OCI-LY3 (cell line): ENCODE results near the gene LRBA.

Experiments
- H2AFZ ChIP-seq: fragments of 200-600, 300-600 bp; shearing (Covaris generic); 2 replicates; pipeline ENCODE4 v1.6.0; 2014; ENCODE audit warnings: antibody characterized with exemption, low read depth, low read length
- H3K27ac ChIP-seq: fragments of 200-600, 300-600 bp; sonication (generic); 2 replicates; pipeline ENCODE4 v1.5.1; 2014; ENCODE audit warnings: mild to moderate bottlenecking, low read length, moderate library complexity, mixed read lengths
- H3K27me3 ChIP-seq: fragments of 200-600, 300-600 bp; sonication (generic); 2 replicates; pipeline ENCODE4 v1.6.1; 2014; ENCODE audit warnings: low read depth, low read length, mixed read lengths
- H3K36me3 ChIP-seq: fragments of 200-600, 300-600 bp; sonication (generic); replicated peaks from 2 replicates; pipeline ENCODE3; 2014; ENCODE audit warnings: low read depth, low read length, mixed read lengths
- H3K4me1 ChIP-seq: fragments of 300-600, 200-600 bp; sonication (generic); 2 replicates; pipeline ENCODE4 v1.6.1; 2014; ENCODE audit warnings: low read length, mixed read lengths
- H3K4me2 ChIP-seq: fragments of 200-600, 300-600 bp; sonication (generic); 2 replicates; pipeline ENCODE4 v1.6.1; 2014; ENCODE audit warnings: low read length, mixed read lengths
- H3K4me3 ChIP-seq: fragments of 300-600, 200-600 bp; sonication (generic); 2 replicates; pipeline ENCODE4 v1.5.1; 2014; ENCODE audit warnings: antibody characterized with exemption, mild to moderate bottlenecking, low read length, moderate library complexity
- H3K79me2 ChIP-seq: fragments of 300-600, 200-600 bp; shearing (Covaris generic); 2 replicates; pipeline ENCODE4 v1.6.1; 2014; ENCODE audit warnings: mild to moderate bottlenecking, low read length, mixed read lengths
- H3K9ac ChIP-seq: fragments of 300-600, 200-600 bp; shearing (Covaris generic); 2 replicates; pipeline ENCODE4 v1.6.0; 2014; ENCODE audit warnings: mild to moderate bottlenecking, low read length, moderate library complexity
- H3K9me3 ChIP-seq: fragments of 200-600, 300-600 bp; shearing (Covaris generic); 2 replicates; pipeline ENCODE4 v1.6.1; 2014; ENCODE audit warnings: low read length, mixed read lengths; ENCODE audit not compliant: insufficient read depth
- H4K20me1 ChIP-seq: fragments of 200-600, 300-600 bp; sonication (generic); 2 replicates; pipeline ENCODE4 v1.6.1; 2016; ENCODE audit warnings: low read length, mixed read lengths; ENCODE audit not compliant: insufficient read depth
- CTCF ChIP-seq: fragments of 200-600, 300-600 bp; sonication (generic); IDR thresholded peaks from 2 replicates; pipeline ENCODE4 v1.5.1; 2014; ENCODE audit warnings: antibody characterized with exemption, low read length, low read depth
- EZH2phosphoT487 ChIP-seq: fragments of 200-600 bp; shearing (Covaris generic); IDR thresholded peaks from 2 replicates; pipeline ENCODE4 v1.6.1; 2018; ENCODE audit warnings: antibody characterized with exemption, mixed run types, low read depth

The LRBA gene

GRCh38 chr4:151004222-151004621 is 10.9 kb downstream of the LRBA start:
- Histone ChIP-seq H4K20me1 (no peaks in the 10 kb centered on the region; the same call in 1 of the 2 replicates), H3K9me3 (no peaks in the 10 kb centered on the region), H3K4me1 (peaks cover 2% of the 10 kb centered on the region), H3K4me2 (no peak overlapping the region), H3K36me3 (peaks cover 8% of the 10 kb centered on the region), H3K27me3 (no peaks in the 10 kb centered on the region), H3K4me3 (no peak overlapping the region), H2AFZ (no peak overlapping the region), H3K27ac (no peak overlapping the region), H3K79me2 (peaks cover 57% of the 10 kb centered on the region), H3K9ac (no peak overlapping the region)
- no peak for TF ChIP-seq EZH2phosphoT487
- TF ChIP-seq CTCF: no peak

- Histone ChIP-seq H3K4me1 (peaks cover 8% of the 10 kb centered on the region), H3K4me3 (no peak overlapping the region), H3K9ac (no peak overlapping the region), H3K27me3 (no peaks in the 10 kb centered on the region), H3K79me2 (peaks cover 55% of the 10 kb centered on the region), H3K9me3 (no peaks in the 10 kb centered on the region), H4K20me1 (no peaks in the 10 kb centered on the region; the same call in 1 of the 2 replicates), H2AFZ (no peak overlapping the region), H3K27ac (no peak overlapping the region), H3K36me3 (peaks cover 6% of the 10 kb centered on the region), H3K4me2 (no peak overlapping the region)
- TF ChIP-seq EZH2phosphoT487 (no peak), CTCF (no peak)
Observed at GRCh38 chr4:151000747-151001429, 14.2 kb downstream of the LRBA start.

GRCh38 chr4:150999086-150999485 is 16.0 kb downstream of the LRBA start:
- no peak overlapping the region for H3K9ac ChIP-seq
- peaks cover 8% of the 10 kb centered on the region for H3K4me1 ChIP-seq
- peaks cover 6% of the 10 kb centered on the region for H3K36me3 ChIP-seq
- H3K27ac ChIP-seq: no peak overlapping the region
- no peaks in the 10 kb centered on the region for H3K9me3 ChIP-seq
- no peaks in the 10 kb centered on the region; the same call in 1 of the 2 replicates for H4K20me1 ChIP-seq
- H3K27me3 ChIP-seq: no peaks in the 10 kb centered on the region
- no peak overlapping the region for H2AFZ ChIP-seq
- H3K79me2 ChIP-seq: peaks cover 43% of the 10 kb centered on the region
- H3K4me3 ChIP-seq: no peak overlapping the region
- H3K4me2 ChIP-seq: peak overlapping the region; percentile 34
- TF ChIP-seq CTCF (no peak), EZH2phosphoT487 (no peak)

DNA sequence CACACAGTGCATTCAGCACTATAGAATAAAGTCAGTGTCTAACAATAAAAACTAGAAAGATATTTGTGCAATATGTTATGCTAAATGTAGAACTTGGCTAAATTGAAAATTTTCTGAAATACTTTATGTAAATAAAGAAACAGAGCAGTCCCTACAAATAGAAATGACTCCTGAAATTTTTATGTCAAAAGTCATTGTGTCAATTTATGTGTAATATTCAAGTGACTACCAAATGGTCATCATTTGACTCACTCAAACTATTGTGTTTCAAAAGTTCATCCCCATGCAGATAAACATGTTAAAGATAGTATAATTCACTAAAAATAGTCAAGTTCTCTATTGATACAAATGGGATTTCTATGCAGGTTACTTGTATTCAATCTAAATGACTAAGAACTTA is 17.9 kb downstream of the LRBA start:
- Histone ChIP-seq H3K36me3 (no peaks in the 10 kb centered on the region), H3K79me2 (peaks cover 29% of the 10 kb centered on the region), H4K20me1 (no peaks in the 10 kb centered on the region; the same call in 1 of the 2 replicates), H3K9ac (no peak overlapping the region), H2AFZ (no peak overlapping the region), H3K4me2 (no peak overlapping the region), H3K27ac (no peak overlapping the region), H3K4me3 (no peak overlapping the region), H3K4me1 (peaks cover 8% of the 10 kb centered on the region), H3K9me3 (no peaks in the 10 kb centered on the region), H3K27me3 (no peaks in the 10 kb centered on the region)
- TF ChIP-seq EZH2phosphoT487 (no peak), CTCF (no peak)
